HEK293 (cell line): ENCODE results near the gene AGO1.

Source experiments
- GLIS2 ChIP-seq: fragments of 450-650 bp; formaldehyde crosslinking; IDR thresholded peaks from 2 replicates; pipeline ENCODE4 v1.5.1; 2016; ENCODE audit warnings: missing biosample characterization, missing genetic modification characterization
- KLF8 ChIP-seq: fragments of 450-650 bp; formaldehyde crosslinking; IDR thresholded peaks from 2 replicates; pipeline ENCODE4 v1.5.1; 2016; ENCODE audit warnings: missing biosample characterization, missing genetic modification characterization
- KLF9 ChIP-seq: fragments of 450-650 bp; formaldehyde crosslinking; IDR thresholded peaks from 2 replicates; pipeline ENCODE4 v1.5.1; 2016; ENCODE audit warnings: missing biosample characterization, missing genetic modification characterization, low read depth
- OSR2 ChIP-seq: fragments of 450-650 bp; formaldehyde crosslinking; IDR thresholded peaks from 2 replicates; pipeline ENCODE4 v1.5.1; 2016; ENCODE audit warnings: missing biosample characterization, missing genetic modification characterization
- YY1 ChIP-seq: fragments of 450-650 bp; formaldehyde crosslinking; IDR thresholded peaks from 2 replicates; pipeline ENCODE4 v1.5.1; 2018; ENCODE audit warnings: missing biosample characterization, missing genetic modification characterization
- ZNF175 ChIP-seq: fragments of 450-650 bp; formaldehyde crosslinking; IDR thresholded peaks from 2 replicates; pipeline ENCODE4 v1.5.1; 2016; ENCODE audit warnings: missing biosample characterization, missing genetic modification characterization
- ZNF214 ChIP-seq: fragments of 450-650 bp; formaldehyde crosslinking; IDR thresholded peaks from 2 replicates; pipeline ENCODE4 v1.5.1; 2017; ENCODE audit warnings: missing biosample characterization, mild to moderate bottlenecking, missing genetic modification characterization, borderline replicate concordance
- ZNF311 ChIP-seq: fragments of 450-650 bp; formaldehyde crosslinking; IDR thresholded peaks from 2 replicates; pipeline ENCODE4 v1.5.1; 2017; ENCODE audit warnings: missing biosample characterization, missing genetic modification characterization, borderline replicate concordance
- ZNF701 ChIP-seq: fragments of 450-650 bp; formaldehyde crosslinking; IDR thresholded peaks from 2 replicates; pipeline ENCODE4 v1.5.1; 2016; ENCODE audit warnings: missing biosample characterization, missing genetic modification characterization
- ZNF785 ChIP-seq: fragments of 450-650 bp; formaldehyde crosslinking; IDR thresholded peaks from 2 replicates; pipeline ENCODE4 v1.5.1; 2016; ENCODE audit warnings: missing biosample characterization, missing genetic modification characterization
- TF ChIP-seq, protein P1 (sequence below): fragments of 450-650 bp; formaldehyde crosslinking; IDR thresholded peaks from 2 replicates; pipeline ENCODE4 v1.5.1; 2016; ENCODE audit warnings: missing biosample characterization, missing genetic modification characterization
- TF ChIP-seq, protein P2 (sequence below): fragments of 450-650 bp; formaldehyde crosslinking; IDR thresholded peaks from 2 replicates; pipeline ENCODE4 v1.5.1; 2016; ENCODE audit warnings: missing biosample characterization, missing genetic modification characterization
- TF ChIP-seq, protein P3 (sequence below): sonication (generic); formaldehyde crosslinking; IDR thresholded peaks from 2 replicates; pipeline ENCODE4 v1.8.1; 2022; ENCODE audit warnings: mild to moderate bottlenecking, moderate library complexity, missing genetic modification reagents

DNA sequence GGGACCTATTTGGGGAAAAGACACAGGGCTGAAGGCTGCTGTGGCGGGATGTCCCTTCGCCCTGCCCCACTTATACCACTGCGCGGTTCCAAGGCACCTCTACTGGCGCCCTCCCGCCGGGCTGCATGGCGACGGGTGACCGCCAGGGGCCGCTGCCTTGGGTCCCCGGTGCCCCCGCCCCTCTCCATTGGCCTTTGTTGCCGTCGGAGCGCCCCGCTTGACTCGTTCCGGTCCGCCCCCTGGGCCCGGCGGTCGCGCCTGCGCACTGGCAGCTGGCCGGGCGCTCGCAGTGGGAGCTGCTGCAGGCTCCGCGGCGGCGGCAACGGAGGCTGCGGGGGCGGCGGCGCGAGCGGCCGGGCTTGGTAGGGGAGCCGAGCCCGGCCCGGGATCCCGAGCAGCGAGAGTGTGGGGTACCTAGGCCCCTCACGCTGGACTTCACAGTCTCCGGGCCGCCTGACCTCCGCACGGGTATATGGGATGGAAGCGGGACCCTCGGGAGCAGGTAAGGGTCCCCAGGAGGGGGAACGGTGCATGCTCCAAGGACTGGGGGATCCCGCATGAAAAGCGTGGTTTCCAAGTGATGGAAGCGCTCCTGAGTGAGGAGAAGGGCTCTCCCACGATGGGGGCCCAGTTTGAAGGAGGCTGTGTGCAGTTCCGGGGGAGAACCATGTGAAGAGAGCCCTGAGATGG, at the start of gene AGO1:
- TF ChIP-seq ZNF785 (tag by site-specific recombination) (no peak), OSR2 (tag by site-specific recombination) (no peak), ZNF701 (tag by site-specific recombination) (no peak), ZNF175 (tag by site-specific recombination) (no peak), ZNF214 (tag by site-specific recombination) (no peak), ZNF311 (no peak), KLF9 (tag by site-specific recombination) (peak; percentile 86), KLF8 (peak; percentile 58; the same call in 1 of the 2 replicates), GLIS2 (tag by site-specific recombination) (peak; percentile 90), YY1 (0 out of 2 replicates have a peak, but pooled peaks have one; percentile 40)
- TF ChIP-seq, protein P1, sequence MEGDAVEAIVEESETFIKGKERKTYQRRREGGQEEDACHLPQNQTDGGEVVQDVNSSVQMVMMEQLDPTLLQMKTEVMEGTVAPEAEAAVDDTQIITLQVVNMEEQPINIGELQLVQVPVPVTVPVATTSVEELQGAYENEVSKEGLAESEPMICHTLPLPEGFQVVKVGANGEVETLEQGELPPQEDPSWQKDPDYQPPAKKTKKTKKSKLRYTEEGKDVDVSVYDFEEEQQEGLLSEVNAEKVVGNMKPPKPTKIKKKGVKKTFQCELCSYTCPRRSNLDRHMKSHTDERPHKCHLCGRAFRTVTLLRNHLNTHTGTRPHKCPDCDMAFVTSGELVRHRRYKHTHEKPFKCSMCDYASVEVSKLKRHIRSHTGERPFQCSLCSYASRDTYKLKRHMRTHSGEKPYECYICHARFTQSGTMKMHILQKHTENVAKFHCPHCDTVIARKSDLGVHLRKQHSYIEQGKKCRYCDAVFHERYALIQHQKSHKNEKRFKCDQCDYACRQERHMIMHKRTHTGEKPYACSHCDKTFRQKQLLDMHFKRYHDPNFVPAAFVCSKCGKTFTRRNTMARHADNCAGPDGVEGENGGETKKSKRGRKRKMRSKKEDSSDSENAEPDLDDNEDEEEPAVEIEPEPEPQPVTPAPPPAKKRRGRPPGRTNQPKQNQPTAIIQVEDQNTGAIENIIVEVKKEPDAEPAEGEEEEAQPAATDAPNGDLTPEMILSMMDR (tag by site-specific recombination) = peak; percentile 97
- TF ChIP-seq, protein P2, sequence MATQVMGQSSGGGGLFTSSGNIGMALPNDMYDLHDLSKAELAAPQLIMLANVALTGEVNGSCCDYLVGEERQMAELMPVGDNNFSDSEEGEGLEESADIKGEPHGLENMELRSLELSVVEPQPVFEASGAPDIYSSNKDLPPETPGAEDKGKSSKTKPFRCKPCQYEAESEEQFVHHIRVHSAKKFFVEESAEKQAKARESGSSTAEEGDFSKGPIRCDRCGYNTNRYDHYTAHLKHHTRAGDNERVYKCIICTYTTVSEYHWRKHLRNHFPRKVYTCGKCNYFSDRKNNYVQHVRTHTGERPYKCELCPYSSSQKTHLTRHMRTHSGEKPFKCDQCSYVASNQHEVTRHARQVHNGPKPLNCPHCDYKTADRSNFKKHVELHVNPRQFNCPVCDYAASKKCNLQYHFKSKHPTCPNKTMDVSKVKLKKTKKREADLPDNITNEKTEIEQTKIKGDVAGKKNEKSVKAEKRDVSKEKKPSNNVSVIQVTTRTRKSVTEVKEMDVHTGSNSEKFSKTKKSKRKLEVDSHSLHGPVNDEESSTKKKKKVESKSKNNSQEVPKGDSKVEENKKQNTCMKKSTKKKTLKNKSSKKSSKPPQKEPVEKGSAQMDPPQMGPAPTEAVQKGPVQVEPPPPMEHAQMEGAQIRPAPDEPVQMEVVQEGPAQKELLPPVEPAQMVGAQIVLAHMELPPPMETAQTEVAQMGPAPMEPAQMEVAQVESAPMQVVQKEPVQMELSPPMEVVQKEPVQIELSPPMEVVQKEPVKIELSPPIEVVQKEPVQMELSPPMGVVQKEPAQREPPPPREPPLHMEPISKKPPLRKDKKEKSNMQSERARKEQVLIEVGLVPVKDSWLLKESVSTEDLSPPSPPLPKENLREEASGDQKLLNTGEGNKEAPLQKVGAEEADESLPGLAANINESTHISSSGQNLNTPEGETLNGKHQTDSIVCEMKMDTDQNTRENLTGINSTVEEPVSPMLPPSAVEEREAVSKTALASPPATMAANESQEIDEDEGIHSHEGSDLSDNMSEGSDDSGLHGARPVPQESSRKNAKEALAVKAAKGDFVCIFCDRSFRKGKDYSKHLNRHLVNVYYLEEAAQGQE (tag by site-specific recombination) = 0 out of 2 replicates have a peak, but pooled peaks have one; percentile 30
- TF ChIP-seq, protein P3, sequence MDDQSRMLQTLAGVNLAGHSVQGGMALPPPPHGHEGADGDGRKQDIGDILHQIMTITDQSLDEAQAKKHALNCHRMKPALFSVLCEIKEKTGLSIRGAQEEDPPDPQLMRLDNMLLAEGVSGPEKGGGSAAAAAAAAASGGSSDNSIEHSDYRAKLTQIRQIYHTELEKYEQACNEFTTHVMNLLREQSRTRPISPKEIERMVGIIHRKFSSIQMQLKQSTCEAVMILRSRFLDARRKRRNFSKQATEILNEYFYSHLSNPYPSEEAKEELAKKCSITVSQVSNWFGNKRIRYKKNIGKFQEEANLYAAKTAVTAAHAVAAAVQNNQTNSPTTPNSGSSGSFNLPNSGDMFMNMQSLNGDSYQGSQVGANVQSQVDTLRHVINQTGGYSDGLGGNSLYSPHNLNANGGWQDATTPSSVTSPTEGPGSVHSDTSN (CRISPR knock-in tag) = peak; percentile 50; the same call in 1 of the 2 replicates
